ENCODE results near the gene C5. TPM values are rescaled to one million over a fixed set of nuclear protein-coding genes. Genes with fewer than 3 reads are reported as not detected.
A peak's percentile ranks its signal among the peaks of the same experiment; 100 is the strongest.

The C5 gene
- total RNA-seq, 1 donor from 2014 or later, result 2.0 TPM

- no peak for TF ChIP-seq POLR2AphosphoS5 (IDR thresholded peaks at IDR 0.05; ENCODE audit: insufficient read depth in 1 of 2, low read depth in 1 of 2)
- no peak for TF ChIP-seq CTCF (IDR thresholded peaks at IDR 0.05)
- no peak for TF ChIP-seq POLR2A (IDR thresholded peaks at IDR 0.05)
- H3K27me3 ChIP-seq, result no peaks in the 10 kb centered on the region
- peaks cover 24% of the 10 kb centered on the region for H3K4me1 ChIP-seq
- H3K4me3 ChIP-seq, result no peak overlapping the region
- intact Hi-C loops (cut with DNase I), result no loop called here
- no peaks in the 10 kb centered on the region for H3K9me3 ChIP-seq
- peak overlapping the region; percentile 83 for H3K27ac ChIP-seq
- DNase-seq (ENCODE audit: extremely low spot score in 2 of 2), result no peak
- H3K36me3 ChIP-seq, result no peaks in the 10 kb centered on the region
Measured at GRCh38 chr9:120921661-120922181, 128.4 kb downstream of the C5 start.

GRCh38 chr9:120920806-120921178, 129.3 kb downstream of the C5 start:
- Histone ChIP-seq H3K9me3 (no peaks in the 10 kb centered on the region), H3K36me3 (no peaks in the 10 kb centered on the region), H3K27ac (peak overlapping the region; percentile 83), H3K4me1 (peaks cover 34% of the 10 kb centered on the region), H3K4me3 (no peak overlapping the region), H3K27me3 (no peaks in the 10 kb centered on the region)
- no peak for TF ChIP-seq CTCF (IDR thresholded peaks at IDR 0.05)
- TF ChIP-seq POLR2AphosphoS5 (IDR thresholded peaks at IDR 0.05; ENCODE audit: insufficient read depth in 1 of 2, low read depth in 1 of 2), result no peak
- no peak for TF ChIP-seq POLR2A (IDR thresholded peaks at IDR 0.05)
- intact Hi-C loops (cut with DNase I), result no loop called here
- DNase-seq (ENCODE audit: extremely low spot score in 2 of 2), result no peak

GRCh38 chr9:120919843-120920805, 130.0 kb downstream of the C5 start:
- H3K4me3 ChIP-seq, result no peak overlapping the region
- H3K27ac ChIP-seq, result peak overlapping the region; percentile 83
- no peaks in the 10 kb centered on the region for H3K36me3 ChIP-seq
- H3K9me3 ChIP-seq, result no peaks in the 10 kb centered on the region
- H3K4me1 ChIP-seq, result peaks cover 40% of the 10 kb centered on the region
- no peaks in the 10 kb centered on the region for H3K27me3 ChIP-seq
- TF ChIP-seq POLR2AphosphoS5 (IDR thresholded peaks at IDR 0.05; ENCODE audit: insufficient read depth in 1 of 2, low read depth in 1 of 2) (no peak), POLR2A (IDR thresholded peaks at IDR 0.05) (no peak), CTCF (IDR thresholded peaks at IDR 0.05) (no peak)
- DNase-seq (ENCODE audit: extremely low spot score in 2 of 2), result no peak
- intact Hi-C loops (cut with DNase I), result no loop called here

GRCh38 chr9:120918931-120919842, 130.9 kb downstream of the C5 start:
- H3K4me1 ChIP-seq, result peaks cover 40% of the 10 kb centered on the region
- TF ChIP-seq POLR2AphosphoS5 (IDR thresholded peaks at IDR 0.05; ENCODE audit: insufficient read depth in 1 of 2, low read depth in 1 of 2) (peak in 1 of 2 donors; percentile 29), CTCF (IDR thresholded peaks at IDR 0.05) (no peak)
- H3K36me3 ChIP-seq, result no peaks in the 10 kb centered on the region
- intact Hi-C loops (cut with DNase I), result no loop called here
- peak overlapping the region; percentile 83 for H3K27ac ChIP-seq
- H3K9me3 ChIP-seq, result no peaks in the 10 kb centered on the region
- no peak overlapping the region for H3K4me3 ChIP-seq
- DNase-seq (ENCODE audit: extremely low spot score in 2 of 2), result no peak
- H3K27me3 ChIP-seq, result no peaks in the 10 kb centered on the region

Measured in vagina (tissue), 2 donors.